NCI-H2107 (cell line): ENCODE results near the gene SYPL2.
"Not testable (repeated sequence)": the region's sequence is repeated elsewhere in the genome, so short reads cannot be mapped to it uniquely, and the experiment has no call there.

Experiments used
- DNase-seq: peaks from one replicate; lab custom pipeline; 2025; lab: John Stamatoyannopoulos, UW

SYPL2 gene

GRCh38 chr1:109466452-109467300 lies at the start of gene SYPL2:
TSS of gene SYPL2 (plus strand) at chr1:109466546. CDS start at chr1:109466844, 298 bp downstream.
- DNase-seq, result no peak

- no peak for DNase-seq
These were observed 42.8 kb upstream of the SYPL2 start for GRCh38 chr1:109423498-109423897.

GRCh38 chr1:109425391-109426280 lies 40.7 kb upstream of the SYPL2 start:
- DNase-seq, result peak; percentile 49

DNA sequence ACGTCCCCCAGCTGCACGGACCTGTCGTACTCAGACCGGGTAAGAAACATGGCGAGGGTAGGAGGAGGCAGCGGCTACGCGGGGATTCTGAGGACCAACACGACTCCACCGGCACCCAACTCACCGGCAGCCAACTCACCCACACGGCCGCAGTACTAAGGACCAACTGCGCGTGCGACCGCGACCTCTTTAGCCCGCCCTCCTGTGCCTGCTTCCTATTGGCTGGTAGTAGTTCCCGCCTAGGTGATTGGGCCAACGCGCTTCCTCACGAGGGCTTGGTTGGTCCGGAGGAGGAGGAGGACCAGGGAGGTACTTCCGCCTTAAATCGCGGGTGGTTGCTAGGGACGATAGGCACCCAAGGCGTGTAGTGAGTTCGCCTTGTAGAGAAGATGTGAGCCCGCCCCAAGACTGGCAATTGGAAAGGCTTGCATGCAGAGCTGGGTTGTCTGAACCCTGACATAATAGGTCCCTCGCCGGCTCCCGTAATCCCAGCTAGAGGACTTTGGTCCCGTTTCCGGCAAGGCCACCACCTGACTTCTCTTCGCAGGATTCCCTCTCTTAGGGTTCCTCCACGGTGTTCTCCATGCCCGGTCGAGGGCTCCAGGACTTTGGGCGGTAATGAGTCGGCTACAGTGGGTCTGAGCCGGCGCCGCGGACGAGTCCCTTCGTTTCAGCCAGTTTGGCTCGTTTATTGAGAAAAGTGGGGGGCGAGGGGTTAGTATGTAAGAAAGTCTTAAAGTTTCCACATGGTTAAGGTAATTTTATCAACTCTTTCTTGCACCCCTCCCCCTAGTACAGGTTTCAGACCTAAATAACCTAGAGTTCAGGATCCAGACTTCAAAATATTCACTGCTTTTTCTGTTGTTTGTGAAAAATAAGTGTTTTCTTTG lies 39.8 kb upstream of the SYPL2 start, which contains the start of gene PSMA5:
PSMA5 (minus strand) TSS at position 168 of the 890 bp plus-strand sequence; CDS start at position 50, 118 bp downstream.
- DNase-seq, result peak; percentile 98

DNA sequence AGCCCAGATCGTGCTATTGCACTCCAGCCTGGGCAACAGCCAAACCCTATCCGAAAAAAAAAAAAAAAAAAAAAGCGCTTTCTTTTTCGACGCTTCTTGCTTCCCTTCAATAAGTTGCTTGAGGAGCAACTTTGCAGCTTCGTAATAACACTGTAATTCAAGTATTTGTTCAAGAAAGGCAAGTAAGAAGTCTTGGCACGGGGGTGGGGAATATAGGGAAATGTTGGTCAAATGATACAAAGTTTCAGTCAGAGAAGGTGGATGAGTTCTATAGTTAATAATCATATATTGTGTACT lies 39.2 kb upstream of the SYPL2 start:
- no peak for DNase-seq

DNA sequence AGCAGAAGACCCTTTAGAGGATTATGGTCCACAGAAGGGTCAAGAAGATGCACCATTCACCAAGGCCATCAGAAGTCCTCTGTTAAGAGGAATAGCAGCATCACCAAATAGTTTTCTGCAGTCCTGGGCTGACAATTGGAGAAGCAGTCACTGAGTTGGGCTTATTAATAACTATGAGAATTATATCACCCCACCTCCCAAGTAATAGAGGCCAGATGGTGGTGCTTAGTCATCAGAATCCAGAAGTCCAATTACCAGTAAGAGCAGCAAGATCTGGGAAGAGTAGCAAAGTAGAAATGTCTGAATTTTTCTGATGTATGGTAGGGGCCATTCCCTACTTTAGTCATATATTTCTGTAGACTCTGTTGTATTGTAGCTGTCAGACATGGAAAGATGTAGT lies 34.0 kb upstream of the SYPL2 start:
- no peak for DNase-seq

DNA sequence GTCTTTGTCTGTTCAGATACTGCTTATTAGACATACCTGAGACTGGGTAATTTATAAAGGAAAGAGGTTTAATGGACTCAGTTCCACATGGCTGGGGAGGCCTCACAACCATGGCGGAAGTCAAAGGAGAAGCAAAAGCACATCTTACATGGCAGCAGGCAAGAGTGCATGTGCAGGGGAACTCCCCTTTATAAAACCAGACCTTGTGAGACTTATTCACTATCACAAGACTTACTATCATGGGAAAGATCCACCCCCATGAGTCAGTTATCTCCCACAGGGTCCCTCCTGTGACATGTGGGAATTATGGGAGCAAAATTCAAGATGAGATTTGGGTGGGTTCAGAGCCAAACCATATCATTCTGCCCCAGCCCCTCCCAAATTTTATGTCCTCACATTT lies 33.0 kb upstream of the SYPL2 start:
- DNase-seq, result no peak

GRCh38 chr1:109434484-109434883 lies 31.9 kb upstream of the SYPL2 start:
- DNase-seq, result no peak

- DNase-seq, result no peak
These were observed 27.5 kb upstream of the SYPL2 start for GRCh38 chr1:109438798-109439297.

DNA sequence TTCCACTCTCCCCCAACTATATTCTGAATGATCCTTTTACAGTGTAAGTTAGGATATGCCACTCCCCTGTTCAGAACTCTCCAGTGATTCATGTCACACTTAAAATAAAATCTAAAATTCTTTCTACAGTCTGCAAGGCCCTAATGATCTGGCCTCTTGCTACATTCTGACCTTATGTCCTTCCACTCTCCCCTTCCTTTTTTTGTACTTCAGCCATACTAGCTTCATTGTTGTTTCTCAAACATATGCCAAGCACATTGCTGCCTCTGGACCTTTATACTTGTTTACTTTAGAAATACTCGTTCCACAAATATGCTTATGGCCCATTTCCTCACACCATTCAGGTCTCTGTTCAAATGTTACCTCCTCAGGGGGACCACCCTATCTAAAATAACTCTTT lies 25.3 kb upstream of the SYPL2 start:
- no peak for DNase-seq

- no peak for DNase-seq
These were observed 22.9 kb upstream of the SYPL2 start for GRCh38 chr1:109443476-109443875.

- DNase-seq, result no peak
These were observed 22.0 kb upstream of the SYPL2 start for GRCh38 chr1:109444346-109444745.

DNA sequence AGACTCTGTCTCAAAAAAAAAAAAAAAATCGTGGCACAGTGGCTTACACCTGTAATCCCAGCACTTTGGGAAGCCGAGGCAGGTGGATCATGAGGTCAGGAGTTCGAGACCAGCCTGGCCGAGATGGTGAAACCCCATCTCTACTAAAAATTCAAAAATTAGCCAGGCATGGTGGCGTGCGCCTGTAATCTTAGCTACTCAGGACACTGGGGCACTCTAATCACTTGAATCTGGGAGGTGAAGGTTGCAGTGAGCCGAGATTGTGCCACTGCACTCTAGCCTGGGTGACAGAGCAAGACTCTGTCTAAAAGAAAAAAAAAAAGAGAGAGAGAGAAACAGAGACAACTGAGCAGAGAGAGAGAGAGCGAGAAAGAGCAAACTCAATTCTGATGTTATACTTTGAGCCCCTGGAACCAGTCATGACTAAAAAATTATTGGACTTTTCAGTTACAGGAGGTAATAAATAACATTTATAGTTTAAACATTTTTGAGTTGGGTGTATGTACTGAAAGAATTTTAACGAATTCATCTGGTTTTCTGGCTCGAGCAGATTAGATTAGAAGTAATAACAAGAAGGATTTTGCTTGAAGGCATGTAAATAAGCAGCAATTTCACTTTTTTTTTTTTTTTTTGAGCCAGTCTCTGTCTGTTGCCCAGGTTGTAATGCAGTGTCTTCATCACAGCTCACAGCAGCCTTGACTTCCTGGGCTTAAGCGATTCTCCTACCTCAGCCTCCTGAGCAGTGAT lies 20.2 kb upstream of the SYPL2 start:
- not testable (repeated sequence) for DNase-seq

GRCh38 chr1:109447524-109447923 lies 18.8 kb upstream of the SYPL2 start:
- DNase-seq, result no peak

- DNase-seq, result no peak
These were observed 11.7 kb upstream of the SYPL2 start for GRCh38 chr1:109454497-109455133.

- no peak for DNase-seq
These were observed 8.5 kb upstream of the SYPL2 start for GRCh38 chr1:109457819-109458218.

- DNase-seq, result no peak
These were observed 258 bp upstream of the SYPL2 start for GRCh38 chr1:109466125-109466451.

- no peak for DNase-seq
These were observed 993 bp downstream of the SYPL2 start for GRCh38 chr1:109467301-109467777.

GRCh38 chr1:109468061-109468460 lies 1.7 kb downstream of the SYPL2 start:
- DNase-seq, result no peak

GRCh38 chr1:109468903-109469302 lies 2.6 kb downstream of the SYPL2 start:
- DNase-seq, result no peak

GRCh38 chr1:109470245-109470644 lies 3.9 kb downstream of the SYPL2 start:
- no peak for DNase-seq
